ENCODE data around the gene CIRBP. TPM values are rescaled to one million over a fixed set of nuclear protein-coding genes. Genes with fewer than 3 reads are reported as not detected.

The CIRBP gene
- total and polyA plus RNA-seq, 2 donors (not counting 1 experiment from before 2014, with no cell fraction given), result 104 to 298 TPM

GRCh38 chr19:1307320-1307719 lies 38.2 kb downstream of the CIRBP start:
- no peak for DNase-seq (ENCODE audit: low read depth in 2 of 2)
- Histone ChIP-seq H3K79me2 (ENCODE audit: control insufficient read depth, insufficient read depth, low read length) (no peaks in the 10 kb centered on the region), H3K4me3 (replicated peaks in 1 of 4; ENCODE audit: control extremely low read depth in 1 of 4, insufficient read depth in 1 of 4, low read depth in 3 of 4, low read length in 4 of 4) (no peak overlapping the region), H4K20me1 (ENCODE audit: control insufficient read depth, extremely low read depth, insufficient read depth, low read length) (no peaks in the 10 kb centered on the region), H3K36me3 (ENCODE audit: control insufficient read depth, insufficient read depth, low read length) (no peaks in the 10 kb centered on the region), H2AFZ (ENCODE audit: low read length) (no peak overlapping the region), H3K4me2 (ENCODE audit: extremely low read depth, insufficient read depth, low read length) (no peak overlapping the region), H3K9ac (ENCODE audit: insufficient read depth, low read length) (no peak overlapping the region), H3K4me1 (ENCODE audit: control insufficient read depth, extremely low read depth, insufficient read depth, low read length) (no peaks in the 10 kb centered on the region), H3K9me3 (ENCODE audit: control insufficient read depth, insufficient read depth, low read depth, low read length) (no peaks in the 10 kb centered on the region), H3K27me3 (ENCODE audit: control insufficient read depth, insufficient read depth, low read length) (no peaks in the 10 kb centered on the region), H3K27ac (ENCODE audit: insufficient read depth, low read length) (no peak overlapping the region)
- TF ChIP-seq EZH2 (IDR thresholded peaks at IDR 0.05; ENCODE audit: low read length, missing control alignments), result no peak
- TF ChIP-seq, protein P1, sequence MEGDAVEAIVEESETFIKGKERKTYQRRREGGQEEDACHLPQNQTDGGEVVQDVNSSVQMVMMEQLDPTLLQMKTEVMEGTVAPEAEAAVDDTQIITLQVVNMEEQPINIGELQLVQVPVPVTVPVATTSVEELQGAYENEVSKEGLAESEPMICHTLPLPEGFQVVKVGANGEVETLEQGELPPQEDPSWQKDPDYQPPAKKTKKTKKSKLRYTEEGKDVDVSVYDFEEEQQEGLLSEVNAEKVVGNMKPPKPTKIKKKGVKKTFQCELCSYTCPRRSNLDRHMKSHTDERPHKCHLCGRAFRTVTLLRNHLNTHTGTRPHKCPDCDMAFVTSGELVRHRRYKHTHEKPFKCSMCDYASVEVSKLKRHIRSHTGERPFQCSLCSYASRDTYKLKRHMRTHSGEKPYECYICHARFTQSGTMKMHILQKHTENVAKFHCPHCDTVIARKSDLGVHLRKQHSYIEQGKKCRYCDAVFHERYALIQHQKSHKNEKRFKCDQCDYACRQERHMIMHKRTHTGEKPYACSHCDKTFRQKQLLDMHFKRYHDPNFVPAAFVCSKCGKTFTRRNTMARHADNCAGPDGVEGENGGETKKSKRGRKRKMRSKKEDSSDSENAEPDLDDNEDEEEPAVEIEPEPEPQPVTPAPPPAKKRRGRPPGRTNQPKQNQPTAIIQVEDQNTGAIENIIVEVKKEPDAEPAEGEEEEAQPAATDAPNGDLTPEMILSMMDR (conservative IDR thresholded peaks at IDR 0.05 in 1 of 2, IDR thresholded peaks at IDR 0.05 in 1 of 2; ENCODE audit: low read depth in 1 of 2, low read length in 2 of 2), result no peak

- no peak overlapping the region for H3K4me3 ChIP-seq (replicated peaks in 1 of 4; ENCODE audit: control extremely low read depth in 1 of 4, insufficient read depth in 1 of 4, low read depth in 3 of 4, low read length in 4 of 4)
- no peaks in the 10 kb centered on the region for H4K20me1 ChIP-seq (ENCODE audit: control insufficient read depth, extremely low read depth, insufficient read depth, low read length)
- no peak for DNase-seq (ENCODE audit: low read depth in 2 of 2)
- no peaks in the 10 kb centered on the region for H3K27me3 ChIP-seq (ENCODE audit: control insufficient read depth, insufficient read depth, low read length)
- no peak overlapping the region for H2AFZ ChIP-seq (ENCODE audit: low read length)
- no peaks in the 10 kb centered on the region for H3K4me1 ChIP-seq (ENCODE audit: control insufficient read depth, extremely low read depth, insufficient read depth, low read length)
- no peaks in the 10 kb centered on the region for H3K36me3 ChIP-seq (ENCODE audit: control insufficient read depth, insufficient read depth, low read length)
- no peak overlapping the region for H3K27ac ChIP-seq (ENCODE audit: insufficient read depth, low read length)
- H3K9me3 ChIP-seq (ENCODE audit: control insufficient read depth, insufficient read depth, low read depth, low read length), result no peaks in the 10 kb centered on the region
- no peak overlapping the region for H3K4me2 ChIP-seq (ENCODE audit: extremely low read depth, insufficient read depth, low read length)
- TF ChIP-seq, protein P1 (conservative IDR thresholded peaks at IDR 0.05 in 1 of 2, IDR thresholded peaks at IDR 0.05 in 1 of 2; ENCODE audit: low read depth in 1 of 2, low read length in 2 of 2), result no peak
- TF ChIP-seq EZH2 (IDR thresholded peaks at IDR 0.05; ENCODE audit: low read length, missing control alignments), result no peak
- H3K9ac ChIP-seq (ENCODE audit: insufficient read depth, low read length), result no peak overlapping the region
- no peaks in the 10 kb centered on the region for H3K79me2 ChIP-seq (ENCODE audit: control insufficient read depth, insufficient read depth, low read length)
Measured at GRCh38 chr19:1307755-1308303, 38.7 kb downstream of the CIRBP start.

GRCh38 chr19:1308718-1309117 lies 39.6 kb downstream of the CIRBP start:
- H3K79me2 ChIP-seq (ENCODE audit: control insufficient read depth, insufficient read depth, low read length), result no peaks in the 10 kb centered on the region
- H3K9ac ChIP-seq (ENCODE audit: insufficient read depth, low read length), result no peak overlapping the region
- H3K9me3 ChIP-seq (ENCODE audit: control insufficient read depth, insufficient read depth, low read depth, low read length), result no peaks in the 10 kb centered on the region
- TF ChIP-seq, protein P1 (conservative IDR thresholded peaks at IDR 0.05 in 1 of 2, IDR thresholded peaks at IDR 0.05 in 1 of 2; ENCODE audit: low read depth in 1 of 2, low read length in 2 of 2), result no peak
- TF ChIP-seq EZH2 (IDR thresholded peaks at IDR 0.05; ENCODE audit: low read length, missing control alignments), result no peak
- no peak overlapping the region for H3K4me2 ChIP-seq (ENCODE audit: extremely low read depth, insufficient read depth, low read length)
- H4K20me1 ChIP-seq (ENCODE audit: control insufficient read depth, extremely low read depth, insufficient read depth, low read length), result no peaks in the 10 kb centered on the region
- no peaks in the 10 kb centered on the region for H3K4me1 ChIP-seq (ENCODE audit: control insufficient read depth, extremely low read depth, insufficient read depth, low read length)
- no peak overlapping the region for H3K4me3 ChIP-seq (replicated peaks in 1 of 4; ENCODE audit: control extremely low read depth in 1 of 4, insufficient read depth in 1 of 4, low read depth in 3 of 4, low read length in 4 of 4)
- no peak for DNase-seq (ENCODE audit: low read depth in 2 of 2)
- no peaks in the 10 kb centered on the region for H3K27me3 ChIP-seq (ENCODE audit: control insufficient read depth, insufficient read depth, low read length)
- H3K27ac ChIP-seq (ENCODE audit: insufficient read depth, low read length), result no peak overlapping the region
- H2AFZ ChIP-seq (ENCODE audit: low read length), result no peak overlapping the region
- no peaks in the 10 kb centered on the region for H3K36me3 ChIP-seq (ENCODE audit: control insufficient read depth, insufficient read depth, low read length)
